ENCODE measurements around the gene CDK14. TPM values are rescaled to one million over a fixed set of nuclear protein-coding genes. Genes with fewer than 3 reads are reported as not detected.

The CDK14 gene
- polyA plus RNA-seq, 3 donors: 28.8 to 33.3 (median 29.1) TPM

DNA sequence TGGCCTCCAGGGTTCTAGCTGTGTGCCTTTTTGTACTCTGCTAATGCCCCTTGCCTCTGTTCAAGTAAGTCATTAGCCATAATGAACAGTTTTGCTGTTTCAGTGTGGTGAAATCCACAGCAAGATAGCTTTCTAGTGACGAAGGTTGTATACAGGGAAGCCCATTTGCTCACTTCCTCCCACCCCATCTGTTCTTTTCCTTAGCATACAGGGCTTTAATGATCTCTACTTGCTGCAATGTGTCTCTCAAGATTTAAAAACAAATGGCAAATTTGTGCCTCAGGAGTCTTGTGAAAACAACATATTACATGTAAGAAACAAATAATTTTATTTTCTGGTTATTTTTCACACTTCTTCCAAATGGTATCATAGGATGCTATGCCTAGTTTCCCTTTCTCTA is 243.2 kb downstream of the CDK14 start:
- DNase-seq: no peak

DNA sequence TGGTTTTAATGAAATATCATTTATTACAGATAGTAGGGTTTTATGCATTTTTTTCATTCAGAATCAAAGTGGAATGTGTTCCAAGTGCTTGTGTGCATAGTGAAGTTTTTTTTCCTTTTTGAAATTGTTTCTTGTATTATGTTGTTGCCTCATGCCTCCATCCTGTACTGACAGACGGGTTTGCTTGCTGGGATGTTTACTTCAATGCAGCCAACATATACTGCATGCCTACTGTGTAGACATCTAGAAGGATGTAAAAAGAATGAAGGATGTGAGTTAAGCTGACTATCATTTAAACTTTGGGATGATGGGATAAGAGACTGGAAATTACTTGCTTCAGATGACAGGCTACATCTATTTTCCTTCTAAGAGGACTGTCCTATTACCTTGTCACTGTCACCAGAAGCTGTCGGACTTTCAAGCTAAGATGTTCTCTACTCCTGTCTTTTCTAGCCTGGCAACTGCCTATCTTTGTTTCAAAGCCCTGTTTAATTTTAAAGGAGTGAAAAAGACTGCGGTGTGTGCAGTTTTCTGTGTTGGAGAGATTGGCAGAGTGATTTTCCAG is 243.7 kb downstream of the CDK14 start:
- no peak for DNase-seq

DNA sequence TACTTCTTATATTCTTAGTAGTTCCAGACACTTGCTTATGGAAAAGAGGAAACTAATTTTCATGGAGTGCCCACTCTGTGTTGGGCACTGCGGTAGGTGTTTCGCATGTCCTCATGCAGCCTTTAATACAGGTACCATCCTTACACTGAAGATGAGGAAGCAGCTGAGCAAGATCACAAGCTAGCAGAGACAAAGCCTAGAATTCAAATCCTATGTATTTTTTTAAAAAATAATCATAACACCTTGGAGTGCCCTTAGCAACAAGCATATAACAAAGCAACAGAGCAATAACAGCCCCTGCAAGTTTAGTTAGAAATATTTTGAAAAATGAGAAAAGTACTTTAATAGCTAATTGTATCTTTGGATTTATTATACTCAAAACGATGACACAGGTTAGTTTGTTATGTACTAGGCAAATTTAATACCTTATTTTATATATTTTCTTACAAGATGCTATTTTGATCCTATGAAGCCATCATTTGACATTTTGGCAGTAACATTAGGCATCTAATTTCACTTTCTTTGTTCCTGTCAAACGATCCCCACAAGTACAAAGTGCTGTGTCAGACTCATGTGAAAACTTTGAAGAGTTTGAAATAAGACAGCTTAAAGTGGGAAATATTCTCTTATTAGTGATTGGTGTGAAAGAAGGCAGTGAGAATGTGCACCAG is 245.8 kb downstream of the CDK14 start:
- no peak for DNase-seq

DNA sequence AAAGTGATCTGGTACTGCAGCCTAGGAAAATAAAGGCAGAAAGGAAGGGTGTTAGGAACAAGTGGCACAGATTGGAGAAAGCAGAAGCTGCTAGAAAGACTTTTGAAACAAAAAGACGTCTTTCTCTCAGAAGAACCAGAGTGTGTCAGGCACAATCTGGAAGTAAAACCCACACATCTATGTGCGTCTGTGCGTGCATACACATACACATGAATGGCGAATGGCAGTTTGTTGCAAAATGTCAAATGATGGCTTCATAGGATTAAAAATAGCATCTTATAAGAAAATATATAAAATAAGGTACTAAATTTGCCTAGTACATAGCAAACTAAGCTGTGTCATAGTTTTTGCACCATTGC is 246.3 kb downstream of the CDK14 start:
- no peak for DNase-seq

DNA sequence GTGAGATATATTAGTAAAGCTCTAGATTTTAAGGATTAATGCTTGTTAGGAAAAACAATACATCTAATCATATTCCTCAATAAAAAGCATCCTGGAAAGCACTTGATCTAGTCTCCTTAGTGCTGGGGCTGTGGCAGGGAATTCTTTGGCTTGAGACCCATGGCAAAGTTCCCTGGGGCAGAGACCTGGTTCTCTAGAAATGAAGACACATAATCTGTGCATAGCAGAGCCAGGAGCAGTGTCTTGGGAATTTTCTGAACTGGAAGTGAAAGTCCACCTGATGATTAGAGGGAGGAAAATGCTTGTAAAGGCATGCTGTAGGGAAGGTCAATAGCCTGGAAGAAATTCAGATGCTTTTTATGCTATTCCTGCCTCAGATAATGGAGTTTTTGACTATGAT is 247.4 kb downstream of the CDK14 start:
- DNase-seq: no peak

DNA sequence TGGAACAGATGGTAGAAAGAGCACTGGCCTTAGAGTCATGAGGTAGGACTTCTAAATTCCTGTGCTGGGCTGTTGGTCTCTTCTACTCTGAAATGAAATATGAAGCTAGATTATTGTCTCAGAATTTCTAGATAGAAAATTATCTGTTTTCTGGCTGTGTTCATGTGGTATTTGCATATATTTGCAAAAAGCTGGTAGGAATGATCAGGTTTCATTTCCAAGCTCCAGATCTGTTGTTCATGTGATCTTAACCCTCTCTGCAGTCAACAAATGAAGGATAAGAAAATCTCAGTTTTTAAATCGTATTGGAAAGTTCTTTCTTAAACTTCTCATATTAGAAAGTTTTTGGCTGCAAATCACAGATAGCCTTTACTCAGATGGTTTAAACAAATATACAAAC is 248.3 kb downstream of the CDK14 start:
- DNase-seq: no peak

DNA sequence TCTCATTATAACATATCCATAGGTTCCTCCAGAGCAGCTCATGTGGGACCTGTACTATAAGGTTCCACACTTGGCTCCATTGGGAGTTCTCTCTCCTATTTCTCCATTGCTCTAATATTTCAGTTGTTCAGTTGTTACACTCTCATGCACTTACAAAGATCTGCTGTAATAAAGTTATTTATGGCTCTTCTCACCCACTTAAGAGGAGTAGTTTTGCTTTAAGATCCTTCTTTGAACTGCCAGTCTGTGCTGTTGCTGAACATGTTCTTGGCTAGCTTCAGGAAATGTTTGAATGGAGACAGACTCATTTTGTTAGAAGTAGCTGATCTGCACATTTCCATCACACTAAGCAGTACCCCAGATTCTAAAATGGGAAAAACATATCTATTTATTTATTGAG is 250.1 kb downstream of the CDK14 start:
- DNase-seq: no peak

DNA sequence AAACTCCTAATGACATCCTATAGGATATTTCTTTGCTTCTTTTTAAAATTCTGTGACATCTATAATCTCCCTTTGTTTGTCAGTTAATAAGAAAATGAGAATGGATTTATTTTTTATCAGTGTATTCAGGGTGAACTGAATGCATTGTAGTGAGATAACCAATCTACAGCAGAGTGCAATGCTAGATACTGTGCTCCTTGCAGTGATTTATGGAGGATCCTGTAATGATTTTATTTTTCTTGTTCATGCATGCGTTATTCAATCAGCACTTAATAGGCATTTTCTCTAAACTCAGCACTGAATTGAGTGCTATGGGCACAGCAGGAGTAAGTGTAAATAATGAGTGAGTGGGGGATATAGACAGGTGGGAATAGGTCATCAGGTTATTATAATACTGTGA is 253.9 kb downstream of the CDK14 start:
- no peak for DNase-seq

DNA sequence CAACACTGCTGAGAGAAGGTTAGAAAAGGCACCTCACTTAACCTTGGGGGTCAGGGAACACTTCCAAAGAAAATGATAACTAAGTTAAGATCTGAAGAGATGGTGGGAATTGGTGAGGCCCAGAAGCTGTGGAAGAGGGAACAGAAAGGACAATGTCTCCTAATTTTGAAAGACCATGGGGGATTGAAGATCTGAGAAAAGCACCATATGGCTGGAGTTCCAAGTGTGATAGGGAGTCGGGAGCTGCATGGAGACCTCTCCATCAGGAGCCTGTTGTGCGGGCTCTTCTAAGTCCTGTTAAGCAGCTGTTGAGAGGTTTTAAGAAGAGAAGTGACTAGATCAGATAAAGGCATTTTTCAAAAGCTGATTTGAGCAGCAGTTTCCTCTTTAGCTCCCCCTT is 254.3 kb downstream of the CDK14 start:
- no peak for DNase-seq

DNA sequence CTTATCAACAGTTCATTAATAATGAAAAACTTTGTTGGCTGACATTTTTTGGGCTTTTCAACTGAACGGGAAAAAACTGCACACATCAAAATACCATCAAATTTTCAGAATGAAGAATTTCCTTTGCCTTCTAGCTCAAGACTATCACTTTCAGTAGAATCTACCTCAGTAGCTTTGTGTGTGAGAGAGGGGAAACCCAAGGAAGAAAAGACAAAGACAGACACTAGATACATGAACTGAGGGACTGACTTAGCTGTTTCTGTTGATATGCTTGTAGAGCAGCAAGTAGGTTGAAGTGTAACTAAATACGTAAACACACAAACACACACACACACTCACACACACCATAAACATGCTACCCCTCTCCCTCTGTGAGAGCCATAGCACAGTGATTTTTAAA is 257.1 kb downstream of the CDK14 start:
- no peak for DNase-seq

DNA sequence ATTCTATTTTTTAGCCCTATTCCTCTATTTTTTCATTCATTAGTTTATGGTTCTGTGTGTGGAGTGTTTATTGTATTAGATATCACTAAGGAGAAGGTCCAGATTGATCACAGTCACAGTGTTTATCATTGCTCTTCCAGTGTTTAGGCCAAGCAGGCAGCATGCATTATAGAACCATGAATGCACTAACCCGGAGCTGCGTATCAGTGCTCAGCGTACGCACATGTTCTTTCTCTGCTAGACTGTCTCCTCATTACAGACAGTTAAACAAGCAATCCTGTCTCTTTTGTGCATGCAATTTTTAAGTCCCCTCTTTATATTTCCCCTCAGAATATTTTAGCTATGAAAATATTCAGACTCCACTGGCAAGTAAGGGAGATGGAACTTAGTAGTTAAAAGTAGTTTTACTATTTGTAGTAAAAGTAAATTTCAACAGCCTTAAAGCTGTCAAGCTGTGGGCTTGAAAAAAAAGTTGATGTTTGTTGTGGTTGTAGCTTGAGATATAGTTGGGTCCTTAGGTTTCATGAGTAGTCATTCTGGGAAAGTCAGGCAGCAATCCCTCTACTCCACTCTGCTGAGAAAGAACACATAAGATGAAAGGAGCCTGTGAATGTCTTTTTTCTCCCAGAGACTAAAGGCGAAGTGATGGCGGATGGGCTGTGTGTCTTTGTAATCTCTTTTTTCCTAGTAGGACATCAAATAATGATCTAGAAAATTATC is 260.4 kb downstream of the CDK14 start:
- peak; percentile 45 for DNase-seq

DNA sequence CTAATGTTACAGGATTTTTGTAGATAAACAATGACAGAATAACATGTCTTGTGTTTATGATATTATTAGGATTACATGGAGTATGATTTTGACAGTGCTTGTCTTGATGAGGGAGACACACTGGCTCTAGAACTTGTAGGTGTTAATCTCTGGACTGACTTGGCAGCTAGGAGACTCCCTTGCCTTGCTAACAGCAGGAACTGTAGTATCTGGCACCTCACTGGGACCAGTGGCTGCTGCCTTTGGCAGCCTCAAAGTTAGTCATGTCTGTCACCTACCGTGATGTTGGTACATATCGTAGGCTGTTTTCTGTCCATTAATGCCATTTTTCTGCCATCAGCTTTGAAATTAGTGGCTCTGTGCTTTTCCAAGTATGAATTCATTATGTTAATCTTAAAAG is 261.5 kb downstream of the CDK14 start:
- DNase-seq: no peak

DNA sequence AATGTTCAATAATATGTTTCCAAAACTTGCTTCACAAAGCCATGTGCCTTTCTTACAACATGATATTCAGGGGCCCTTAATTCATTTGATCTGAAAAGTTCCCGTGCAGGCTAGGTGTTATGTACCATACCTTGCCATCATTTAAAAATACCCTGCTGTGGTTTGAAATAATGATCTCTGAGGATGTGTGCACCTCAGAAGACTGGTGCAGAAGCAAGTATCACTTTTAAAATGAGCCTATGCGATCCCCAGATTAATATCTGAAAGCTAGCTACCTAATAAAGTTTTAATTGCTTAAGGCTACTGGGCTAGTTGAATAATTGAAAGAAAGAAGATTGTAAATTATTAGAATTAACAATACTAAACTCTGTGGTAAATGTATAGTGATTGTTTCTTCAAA is 262.4 kb downstream of the CDK14 start:
- no peak for DNase-seq

DNA sequence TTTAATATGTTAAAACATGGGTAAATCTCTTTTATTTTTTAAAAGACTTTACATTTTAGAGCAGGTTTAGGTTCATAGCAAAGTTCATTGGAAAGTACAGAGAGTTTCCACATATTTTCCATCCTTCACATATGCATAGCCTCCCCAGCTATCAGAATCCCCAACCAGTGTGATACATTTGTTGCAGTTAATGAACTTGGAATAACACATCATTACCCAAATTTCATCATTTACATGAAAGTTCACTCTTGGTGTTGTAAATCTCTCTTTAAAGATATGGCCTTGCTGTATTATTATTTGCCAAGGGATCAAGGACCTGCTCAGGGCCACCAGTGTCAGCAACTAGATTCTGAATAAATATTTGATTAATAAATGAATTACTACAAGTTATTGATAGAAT is 263.4 kb downstream of the CDK14 start:
- no peak for DNase-seq

DNA sequence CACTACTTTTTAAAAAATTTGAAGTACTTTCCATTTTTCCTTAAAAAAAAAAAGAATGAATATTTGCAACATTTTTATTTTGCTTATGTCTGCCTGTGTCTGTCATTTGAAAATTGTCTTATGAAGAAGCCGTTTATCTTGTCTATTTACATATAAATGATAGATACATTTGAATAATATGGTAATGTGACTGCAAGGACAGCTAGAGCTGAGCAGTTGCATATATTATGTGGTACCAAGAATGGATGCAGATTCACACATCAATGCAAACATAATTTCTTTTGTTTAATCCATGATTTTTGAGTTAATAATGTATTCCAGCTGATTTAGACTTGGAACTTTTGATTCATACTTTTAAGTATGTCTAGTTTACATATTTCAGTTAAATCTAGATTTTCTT is 268.0 kb downstream of the CDK14 start:
- no peak for DNase-seq

DNA sequence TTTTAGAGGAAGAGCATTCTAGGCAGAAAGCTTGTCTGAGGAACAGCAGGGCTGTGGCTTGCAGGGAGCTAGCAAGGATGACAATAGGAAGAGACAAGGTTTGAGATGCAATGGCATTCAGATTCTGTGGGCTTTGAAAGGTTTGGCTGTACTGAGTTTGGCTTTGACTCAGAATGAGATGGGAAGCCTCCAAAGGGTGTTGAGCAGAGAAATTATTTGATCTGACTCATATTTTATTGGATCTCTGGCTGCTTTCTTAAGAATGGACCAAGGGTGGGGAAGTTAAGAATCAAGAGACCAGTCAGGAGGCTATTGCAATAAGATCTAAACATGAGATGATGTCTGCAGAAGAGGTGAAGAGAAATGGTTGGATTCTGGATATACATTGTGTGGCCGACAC is 273.2 kb downstream of the CDK14 start:
- DNase-seq: no peak

DNA sequence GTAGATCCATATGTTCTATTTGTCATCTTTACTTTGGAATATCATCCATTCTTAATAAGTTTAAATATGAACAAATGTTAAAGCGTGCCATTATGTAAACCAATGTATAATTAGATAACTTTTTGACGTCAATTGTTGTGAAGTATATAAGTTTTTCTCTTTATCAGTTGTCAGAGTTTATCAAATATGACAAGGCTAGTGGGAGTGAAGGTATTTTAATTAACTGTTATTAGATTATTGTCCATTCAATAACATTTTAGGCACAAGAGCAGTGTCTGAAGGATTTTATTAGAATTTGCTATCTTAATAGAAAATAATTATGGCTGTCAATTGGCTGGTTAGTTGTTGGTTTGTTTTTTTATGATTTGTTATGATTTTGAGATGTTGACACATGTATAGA is 280.6 kb downstream of the CDK14 start:
- DNase-seq: no peak

DNA sequence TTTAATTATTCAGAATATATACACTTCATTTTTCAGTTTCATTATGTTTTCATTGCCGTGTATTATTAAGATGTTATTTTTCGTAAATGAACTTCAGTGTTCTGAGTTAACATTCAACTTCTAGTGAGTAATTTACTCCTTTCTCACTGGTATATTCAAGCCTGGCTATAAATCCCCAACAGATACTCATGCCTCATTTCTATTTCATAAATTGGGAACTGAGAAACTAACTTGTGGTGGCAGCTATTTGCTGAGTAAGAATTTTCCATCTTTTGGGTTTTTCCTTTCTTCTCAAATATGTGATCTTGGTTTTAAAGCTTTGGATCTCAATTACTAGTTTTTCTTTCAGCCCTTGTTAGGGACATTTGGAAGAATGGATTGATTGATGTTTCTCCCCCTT is 281.1 kb downstream of the CDK14 start:
- DNase-seq: no peak

DNA sequence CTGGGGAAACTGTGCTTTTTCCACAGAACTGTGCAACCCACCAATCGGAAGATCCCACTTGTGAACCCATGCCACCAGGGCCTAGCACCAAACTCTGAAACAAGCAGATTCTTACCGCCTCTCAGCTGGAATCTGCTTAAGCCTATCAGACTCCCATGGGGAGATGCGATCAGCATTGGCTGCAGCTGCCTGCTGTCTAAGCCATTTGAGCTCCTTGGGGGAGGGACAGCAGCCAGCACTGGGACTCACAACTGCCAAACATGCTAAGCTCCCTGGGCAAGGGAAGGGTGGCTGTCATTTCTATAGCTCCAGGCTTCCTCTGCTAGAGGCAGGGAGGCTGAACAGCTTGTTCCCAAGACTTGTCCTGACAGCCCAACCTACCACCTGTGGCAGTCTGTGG is 283.8 kb downstream of the CDK14 start:
- DNase-seq: no peak

DNA sequence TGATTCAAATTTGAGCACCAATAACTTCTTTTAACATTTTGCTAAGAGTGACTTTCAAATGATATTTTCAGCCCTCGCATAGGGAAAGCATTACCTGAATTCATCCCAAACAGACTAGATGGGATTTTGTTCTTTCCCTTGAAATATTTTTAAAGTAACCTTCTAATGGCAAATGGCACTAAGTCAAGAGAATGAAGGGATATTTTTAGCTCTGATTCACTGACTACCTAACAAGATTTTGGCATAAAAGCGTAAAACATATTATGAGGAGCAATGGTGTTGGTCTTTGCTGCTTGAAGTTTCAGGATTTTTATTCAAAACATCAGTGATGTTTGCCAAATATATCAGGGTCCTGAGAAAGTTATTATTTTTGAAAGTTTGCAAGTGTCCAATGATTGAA is 290.3 kb downstream of the CDK14 start:
- DNase-seq: no peak

DNA sequence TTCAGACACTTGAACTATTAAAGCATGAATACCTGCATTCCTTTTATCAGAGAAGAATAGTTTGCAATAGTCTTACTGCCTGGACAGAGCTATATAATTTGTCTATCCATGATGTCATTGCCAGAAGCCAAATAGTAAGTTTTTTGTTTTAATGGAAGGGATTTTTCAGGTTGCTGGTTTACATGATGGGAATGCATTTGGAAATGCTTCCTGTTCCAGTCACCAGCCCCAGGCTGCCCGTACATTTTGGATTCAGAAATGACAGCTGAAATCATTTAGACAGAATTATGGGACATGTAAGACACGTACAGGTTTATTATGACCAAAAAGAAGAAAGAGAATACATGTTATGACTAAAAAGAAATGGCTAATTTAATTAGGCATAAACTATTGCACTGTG is 293.1 kb downstream of the CDK14 start:
- no peak for DNase-seq

DNA sequence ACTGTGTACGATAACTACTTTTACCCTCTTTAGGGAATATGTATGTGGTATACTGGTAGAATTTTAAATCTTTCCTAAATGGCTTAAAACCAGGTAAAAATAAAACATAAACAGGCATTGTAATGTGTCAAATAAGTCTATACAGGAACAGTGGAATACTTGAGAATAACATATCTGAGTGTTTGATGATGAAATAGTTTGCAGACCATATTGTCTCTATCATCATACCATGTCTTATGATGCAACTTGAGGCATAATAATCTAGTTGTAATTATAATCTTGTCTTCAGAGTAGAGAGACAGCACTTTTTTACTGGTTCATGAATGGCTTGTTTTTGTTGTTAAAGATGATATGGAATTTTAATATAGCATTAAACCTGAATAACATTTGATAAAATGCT is 293.5 kb downstream of the CDK14 start:
- DNase-seq: no peak

DNA sequence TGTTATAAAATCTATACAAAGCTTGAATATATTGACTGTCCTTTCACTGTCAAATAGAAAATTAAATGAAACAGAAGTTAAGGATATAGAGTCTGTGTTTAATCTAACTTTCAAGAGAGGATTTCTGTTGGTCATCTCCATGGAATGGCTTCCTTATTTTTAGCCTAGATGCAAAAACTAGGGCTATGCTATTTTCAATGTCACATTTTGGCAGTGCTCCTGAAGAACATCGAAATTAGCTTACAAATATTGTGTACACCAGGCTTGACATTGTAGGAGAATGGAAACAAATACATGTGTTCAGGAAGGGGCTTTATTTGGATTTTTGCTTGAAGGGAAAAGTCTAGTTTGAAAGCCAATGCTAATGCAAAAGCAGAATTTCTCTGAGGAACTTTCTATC is 295.4 kb downstream of the CDK14 start:
- no peak for DNase-seq

DNA sequence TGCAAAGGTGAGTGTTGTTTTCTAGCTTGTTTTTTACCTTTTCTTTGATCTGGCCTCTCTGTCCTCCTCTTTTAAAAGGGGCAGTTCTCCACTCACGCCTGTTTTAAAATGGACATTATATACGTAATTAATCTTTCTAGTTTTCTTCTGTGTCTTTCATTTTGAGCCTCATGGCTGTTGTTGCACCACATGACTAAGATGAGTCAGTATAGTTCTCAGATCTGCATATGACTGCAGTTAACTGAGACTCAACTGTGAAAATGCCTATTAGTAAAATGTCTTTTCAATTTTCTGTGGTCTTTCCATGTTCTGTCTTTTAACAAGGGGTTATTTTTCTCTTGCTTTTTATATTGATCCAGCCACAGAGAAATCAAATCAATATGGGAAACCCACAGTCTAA is 296.1 kb downstream of the CDK14 start:
- DNase-seq: no peak
